Activated CD4-positive, alpha-beta T cell treated with anti-CD3 and anti-CD28 coated beads, Interleukin-2, amount 50 U/mL, for 16 hours (primary cell): ENCODE measurements around the gene IPO9.

Experiments used
- DNase-seq: peaks from one replicate; pipeline ENCODE4 v3.0.0-alpha.2; 2020

Gene IPO9

DNA sequence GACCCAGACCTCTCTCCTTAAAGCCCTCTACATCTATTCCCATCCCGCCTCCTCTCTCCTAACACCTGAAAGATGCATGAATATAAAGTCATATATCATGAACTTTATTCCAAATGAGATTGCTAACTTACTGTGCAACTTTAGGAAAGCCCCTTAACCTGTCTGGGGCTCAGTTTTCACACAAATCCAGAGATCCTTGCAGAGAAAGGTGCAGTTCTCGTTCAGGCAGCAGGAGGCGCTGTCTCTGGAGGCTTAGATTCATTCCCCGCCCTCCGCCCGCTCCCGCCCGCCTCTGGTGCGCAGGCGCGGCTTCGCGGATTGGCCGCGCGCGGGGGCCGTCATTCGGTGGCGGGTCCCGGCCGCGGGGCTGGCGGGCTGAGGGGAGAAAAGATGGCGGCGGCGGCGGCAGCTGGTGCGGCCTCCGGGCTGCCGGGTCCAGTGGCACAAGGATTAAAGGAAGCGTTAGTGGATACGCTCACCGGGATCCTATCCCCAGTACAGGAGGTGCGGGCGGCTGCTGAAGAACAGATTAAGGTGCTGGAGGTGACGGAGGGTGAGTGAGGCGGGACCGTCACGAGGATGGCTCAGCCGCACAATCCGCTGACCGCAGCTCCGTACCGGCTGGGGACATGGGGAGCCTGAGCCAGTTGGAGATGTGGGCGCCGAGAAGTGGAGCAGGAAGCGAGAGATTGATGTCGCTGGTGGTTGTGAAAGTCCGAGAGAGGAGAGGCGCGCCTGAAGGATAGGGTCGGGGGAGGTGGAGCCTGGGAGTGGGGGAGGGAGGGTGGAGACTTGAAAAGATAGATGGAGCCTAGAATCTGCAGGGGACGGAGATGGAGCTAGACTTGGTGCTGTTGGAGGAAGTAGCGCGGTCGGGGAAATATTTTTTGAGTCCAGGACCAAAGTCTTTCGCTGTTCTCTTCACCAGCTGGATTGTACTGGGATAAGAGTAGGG is at the start of gene IPO9:
Gene IPO9, plus strand, starts transcription at position 338 of the 955 bp plus-strand sequence. Its CDS starts 53 bp downstream, at position 391.
- peak; percentile 93 for DNase-seq

DNA sequence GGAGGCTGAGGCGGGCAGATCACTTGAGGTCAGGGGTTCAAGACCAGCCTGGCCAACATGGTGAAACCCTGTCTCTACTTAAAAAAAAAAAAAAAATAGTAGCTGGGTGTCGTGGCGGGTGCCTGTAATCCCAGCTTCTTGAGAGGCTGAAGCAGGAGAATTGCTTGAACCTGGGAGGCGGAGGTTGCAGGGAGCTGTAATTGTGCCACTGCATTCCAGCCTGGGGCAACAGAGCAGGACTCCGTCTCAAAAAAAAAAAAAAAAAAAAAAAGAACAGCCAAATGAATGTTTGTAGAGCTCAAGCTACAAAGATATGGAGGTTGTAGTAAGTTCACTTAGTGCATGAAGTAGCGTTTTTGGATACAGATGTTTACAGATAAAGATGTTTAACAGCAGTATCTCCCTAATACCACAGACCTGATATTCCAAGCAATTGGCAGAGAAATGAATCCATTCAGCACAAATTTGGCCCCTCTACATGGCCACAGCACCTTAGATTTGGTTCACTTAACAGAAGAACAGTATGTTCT is 49.5 kb upstream of the IPO9 start:
- DNase-seq: no peak

DNA sequence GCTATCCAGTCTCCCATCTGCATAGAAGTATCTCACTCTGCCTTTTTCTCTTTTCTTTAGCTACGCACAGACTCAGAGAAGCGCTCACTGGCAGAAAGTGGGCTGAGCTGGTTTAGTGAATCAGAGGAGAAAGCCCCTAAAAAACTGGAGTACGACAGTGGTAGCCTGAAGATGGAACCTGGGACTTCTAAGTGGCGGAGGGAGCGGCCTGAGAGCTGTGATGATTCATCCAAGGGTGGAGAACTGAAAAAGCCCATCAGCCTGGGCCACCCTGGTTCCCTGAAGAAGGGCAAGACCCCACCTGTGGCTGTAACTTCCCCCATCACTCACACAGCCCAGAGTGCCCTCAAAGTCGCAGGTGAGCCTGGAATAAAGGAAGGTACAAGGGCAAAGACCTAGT is 48.0 kb upstream of the IPO9 start:
- no peak for DNase-seq

DNA sequence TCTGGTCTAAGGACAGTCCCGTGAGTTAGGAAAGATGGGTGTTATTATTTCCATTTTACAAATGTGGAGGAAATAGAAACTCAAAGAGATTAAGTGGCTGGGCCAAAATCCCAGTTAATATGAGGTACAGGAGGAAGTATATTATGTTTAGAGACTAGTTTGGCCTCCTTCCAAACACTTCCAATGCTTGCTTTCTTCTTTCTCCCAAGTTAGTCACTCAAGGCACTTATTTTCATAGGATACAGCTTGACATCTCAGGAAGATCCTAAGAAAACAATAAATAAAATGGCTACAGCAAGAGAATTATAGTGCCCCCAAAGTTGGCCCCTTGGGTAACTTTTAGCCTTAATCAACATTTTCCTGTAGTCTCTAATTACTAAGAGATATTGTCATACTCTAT is 47.5 kb upstream of the IPO9 start:
- no peak for DNase-seq

DNA sequence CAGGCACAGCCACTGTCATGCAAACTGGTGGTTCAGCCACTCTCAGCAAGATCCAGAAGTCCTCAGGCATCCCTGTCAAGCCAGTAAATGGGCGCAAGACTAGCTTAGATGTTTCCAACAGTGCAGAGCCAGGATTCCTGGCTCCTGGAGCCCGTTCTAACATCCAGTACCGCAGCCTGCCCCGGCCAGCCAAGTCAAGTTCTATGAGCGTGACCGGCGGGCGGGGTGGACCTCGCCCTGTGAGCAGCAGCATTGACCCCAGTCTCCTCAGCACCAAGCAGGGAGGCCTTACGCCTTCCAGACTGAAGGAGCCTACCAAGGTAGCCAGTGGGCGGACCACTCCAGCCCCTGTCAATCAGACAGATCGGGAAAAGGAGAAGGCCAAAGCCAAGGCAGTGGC is 46.6 kb upstream of the IPO9 start:
- no peak for DNase-seq

DNA sequence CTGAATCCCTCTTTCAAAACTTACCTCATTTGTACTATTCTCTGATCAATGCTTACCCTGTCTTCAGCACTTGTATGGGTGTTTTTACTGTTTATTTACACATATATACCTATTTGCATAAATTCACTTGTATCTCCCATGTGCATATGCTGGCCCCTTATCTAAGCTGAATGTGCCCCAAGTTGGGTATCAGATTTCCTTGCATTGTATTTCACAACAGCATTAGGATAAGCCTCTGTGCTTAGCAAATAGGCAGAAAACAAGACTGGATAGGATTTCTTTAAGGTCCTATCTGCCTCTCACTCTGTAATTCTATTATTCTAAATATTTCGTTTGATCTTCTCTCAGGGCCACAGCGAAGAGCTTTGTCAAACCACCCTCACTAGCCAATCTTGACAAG is 45.9 kb upstream of the IPO9 start:
- DNase-seq: no peak

DNA sequence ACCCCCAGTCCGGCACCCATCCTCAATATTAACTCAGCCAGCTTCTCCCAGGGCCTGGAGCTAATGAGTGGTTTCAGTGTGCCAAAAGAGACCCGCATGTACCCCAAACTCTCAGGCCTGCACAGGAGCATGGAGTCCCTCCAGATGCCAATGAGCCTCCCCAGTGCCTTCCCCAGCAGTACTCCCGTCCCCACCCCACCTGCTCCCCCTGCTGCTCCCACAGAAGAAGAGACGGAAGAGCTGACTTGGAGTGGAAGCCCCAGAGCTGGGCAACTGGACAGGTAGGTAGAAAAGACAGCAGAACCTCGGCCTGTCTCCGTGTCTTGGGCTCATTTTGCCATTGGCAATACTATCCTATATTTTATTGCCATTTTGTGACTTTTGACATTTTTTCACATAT is 45.4 kb upstream of the IPO9 start:
- DNase-seq: no peak

DNA sequence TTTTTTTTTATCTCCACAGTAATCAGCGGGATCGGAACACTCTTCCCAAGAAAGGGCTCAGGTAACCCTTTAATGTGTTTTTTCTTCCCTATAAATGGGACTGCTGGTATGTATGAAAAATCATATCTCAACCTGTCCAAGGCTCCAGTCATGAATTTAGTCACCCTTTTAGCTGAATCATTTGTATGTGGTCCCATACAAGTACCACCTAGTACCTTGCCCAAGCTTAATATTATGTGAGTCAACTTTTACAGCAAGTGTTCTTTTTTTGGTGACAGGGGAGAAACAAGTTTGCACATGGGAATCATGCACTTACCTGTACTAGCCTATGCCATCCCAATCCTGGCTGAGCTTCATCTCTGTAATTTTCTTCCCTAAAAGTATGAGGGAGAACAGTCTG is 43.7 kb upstream of the IPO9 start:
- no peak for DNase-seq

DNA sequence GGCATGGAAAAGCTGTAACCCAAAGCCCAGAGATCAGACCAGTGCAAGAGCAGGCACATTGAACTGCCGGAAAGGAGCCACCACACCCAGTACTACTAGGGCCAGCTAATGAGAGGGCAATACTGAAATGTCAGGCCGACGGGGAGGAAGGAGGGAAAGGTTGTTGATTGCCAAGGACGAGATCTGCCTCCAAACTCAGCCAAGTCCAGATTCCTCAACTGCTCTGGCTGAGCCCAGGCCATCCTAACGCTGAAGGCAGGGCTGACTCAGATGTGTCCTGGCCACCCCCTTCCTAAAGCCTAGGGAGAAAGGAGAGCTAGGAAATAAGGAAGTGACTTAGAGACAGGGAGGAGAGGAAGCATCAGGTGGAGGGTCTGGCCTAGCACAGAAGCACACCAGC is 42.1 kb upstream of the IPO9 start:
- no peak for DNase-seq

DNA sequence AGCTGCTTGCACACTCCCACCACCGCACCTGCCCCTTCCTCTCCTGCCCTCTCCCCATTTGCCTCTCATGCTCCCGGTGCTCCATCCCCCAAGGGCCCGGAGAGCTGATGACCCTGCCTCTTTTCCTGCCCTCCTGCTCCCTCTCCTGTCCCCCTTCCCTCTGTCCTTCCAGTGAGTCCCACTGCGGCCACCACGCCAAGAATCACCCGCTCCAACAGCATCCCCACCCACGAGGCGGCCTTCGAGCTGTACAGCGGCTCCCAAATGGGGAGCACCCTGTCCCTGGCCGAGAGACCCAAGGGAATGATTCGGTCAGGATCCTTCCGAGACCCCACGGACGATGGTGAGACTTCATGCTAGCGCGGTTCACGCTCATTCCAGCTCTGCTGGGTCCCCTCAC is 40.7 kb upstream of the IPO9 start:
- no peak for DNase-seq

DNA sequence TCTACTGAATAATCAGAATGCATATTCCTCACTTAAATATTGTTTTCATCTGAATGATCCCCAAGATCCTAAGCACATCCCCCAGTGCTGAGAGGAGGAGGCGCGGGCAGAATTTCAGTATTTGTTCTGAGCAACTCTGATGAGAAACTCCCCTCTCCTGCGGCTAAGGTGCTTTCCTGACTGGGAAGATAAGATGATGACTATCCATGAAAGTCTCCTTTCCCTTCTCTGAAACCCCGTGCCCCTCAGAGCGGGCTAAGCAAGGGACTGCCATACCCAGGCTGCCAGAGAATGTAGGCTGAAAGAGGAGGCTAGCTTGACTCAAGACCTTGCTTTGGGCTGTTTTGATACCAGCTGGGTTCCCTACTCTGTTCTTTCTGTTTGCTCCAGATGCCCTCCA is 39.7 kb upstream of the IPO9 start:
- DNase-seq: no peak

DNA sequence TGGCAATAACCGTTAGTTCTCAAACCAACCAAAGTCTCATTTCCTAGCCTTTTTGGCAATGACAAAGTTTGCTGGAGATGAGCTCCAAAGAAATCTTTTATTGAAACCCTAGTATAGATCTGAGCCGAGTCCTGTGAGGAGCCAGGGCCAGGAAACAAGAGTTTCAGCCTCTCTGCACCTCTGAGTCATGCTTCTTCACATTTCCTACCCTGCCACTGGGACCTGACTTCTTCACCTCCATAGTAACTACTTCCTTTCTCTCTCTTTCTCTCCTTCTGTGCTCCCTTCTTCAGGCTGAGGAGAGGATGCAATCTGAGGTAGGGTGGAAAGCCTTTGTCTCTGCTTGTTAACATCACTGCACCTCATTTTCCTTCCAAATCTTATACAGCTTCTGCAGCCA is 38.7 kb upstream of the IPO9 start:
- no peak for DNase-seq

DNA sequence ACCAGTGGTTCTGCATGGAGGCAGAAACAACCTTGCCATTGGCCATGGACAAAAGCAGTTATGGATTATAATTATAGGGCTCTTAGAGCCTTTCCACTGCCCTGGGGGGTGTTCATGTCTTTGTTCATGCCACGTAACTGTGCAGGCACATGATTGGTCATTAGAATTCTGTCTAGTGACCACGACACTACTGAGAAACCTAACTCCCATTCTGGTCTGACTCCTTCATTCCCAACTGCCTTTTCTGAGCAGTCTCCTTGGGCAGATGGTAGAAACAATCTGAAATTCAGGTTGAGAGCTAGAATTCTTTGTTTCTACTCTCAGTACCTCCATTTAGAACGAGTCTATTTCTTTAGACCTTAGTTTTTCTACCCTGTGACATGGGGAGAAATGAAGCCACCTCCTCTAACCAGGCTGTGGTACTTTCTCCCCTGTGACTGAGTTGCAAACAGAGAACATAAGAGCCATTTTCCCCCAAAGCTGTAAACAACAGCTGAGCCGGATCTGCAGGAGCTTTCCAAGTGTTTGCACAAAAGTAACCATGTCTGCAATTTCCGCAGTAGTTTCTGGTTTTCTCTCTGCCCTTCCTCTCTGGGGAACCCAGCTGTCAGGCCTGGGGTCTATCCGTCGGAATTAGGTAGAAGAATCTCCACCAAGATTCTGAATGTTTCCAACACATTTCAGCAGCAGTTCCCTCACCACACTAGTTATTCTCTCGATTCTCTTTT is 37.7 kb upstream of the IPO9 start:
- no peak for DNase-seq

DNA sequence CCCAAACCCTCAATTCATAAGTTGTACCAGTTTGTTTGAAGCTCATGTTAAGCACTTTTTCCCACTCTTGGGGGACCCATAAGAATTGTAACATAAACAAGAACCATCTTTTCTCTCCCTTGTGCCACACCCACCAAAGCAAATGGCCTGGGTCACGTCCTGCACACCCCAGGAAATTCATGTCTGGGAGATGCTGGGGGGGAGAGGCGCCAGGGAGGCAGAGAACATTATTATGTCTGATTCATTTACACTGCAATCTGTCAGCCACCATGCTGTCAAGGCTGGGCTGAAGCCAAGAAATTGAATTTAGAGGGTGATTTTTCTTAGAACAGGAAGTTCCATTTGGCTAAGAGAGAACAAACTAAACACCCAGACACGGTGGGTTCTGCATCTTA is 37.2 kb upstream of the IPO9 start:
- no peak for DNase-seq

DNA sequence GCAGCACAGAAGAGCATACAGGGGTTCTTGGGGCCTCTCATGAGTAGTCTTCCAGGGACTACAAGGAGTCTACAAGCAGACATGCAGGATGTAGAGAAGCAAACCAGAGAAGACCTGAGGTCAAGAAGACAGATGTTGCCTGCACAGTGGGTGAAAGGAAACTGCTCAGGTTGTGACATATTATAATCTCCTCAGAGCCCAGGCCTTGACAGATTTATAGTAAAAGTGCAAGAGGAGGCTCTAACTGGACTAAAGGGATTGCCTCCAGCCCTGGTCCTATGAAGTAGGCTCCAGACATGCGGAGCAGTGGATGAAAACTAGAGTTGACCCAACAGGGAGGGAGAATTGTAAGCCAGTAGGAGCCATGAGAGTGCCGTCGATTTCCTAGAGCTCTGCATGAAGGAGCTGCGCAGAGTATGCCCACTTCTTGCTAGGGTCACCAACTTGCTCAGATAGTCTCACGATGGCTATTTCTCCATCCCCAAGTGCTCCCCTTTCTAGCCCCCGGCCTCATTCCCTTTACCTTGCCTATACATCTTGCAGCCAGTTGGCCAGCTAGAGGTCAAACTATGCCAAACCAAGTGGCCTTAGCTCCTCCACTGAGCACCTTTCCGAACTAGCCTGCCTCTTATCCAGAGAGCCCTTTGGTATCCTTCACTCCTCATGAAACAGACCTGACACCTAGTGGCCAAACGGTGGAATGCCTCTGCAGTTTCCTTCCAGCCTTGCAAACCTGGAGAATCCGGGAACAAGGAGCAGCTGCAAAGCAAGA is 36.2 kb upstream of the IPO9 start:
- DNase-seq: peak; percentile 60

DNA sequence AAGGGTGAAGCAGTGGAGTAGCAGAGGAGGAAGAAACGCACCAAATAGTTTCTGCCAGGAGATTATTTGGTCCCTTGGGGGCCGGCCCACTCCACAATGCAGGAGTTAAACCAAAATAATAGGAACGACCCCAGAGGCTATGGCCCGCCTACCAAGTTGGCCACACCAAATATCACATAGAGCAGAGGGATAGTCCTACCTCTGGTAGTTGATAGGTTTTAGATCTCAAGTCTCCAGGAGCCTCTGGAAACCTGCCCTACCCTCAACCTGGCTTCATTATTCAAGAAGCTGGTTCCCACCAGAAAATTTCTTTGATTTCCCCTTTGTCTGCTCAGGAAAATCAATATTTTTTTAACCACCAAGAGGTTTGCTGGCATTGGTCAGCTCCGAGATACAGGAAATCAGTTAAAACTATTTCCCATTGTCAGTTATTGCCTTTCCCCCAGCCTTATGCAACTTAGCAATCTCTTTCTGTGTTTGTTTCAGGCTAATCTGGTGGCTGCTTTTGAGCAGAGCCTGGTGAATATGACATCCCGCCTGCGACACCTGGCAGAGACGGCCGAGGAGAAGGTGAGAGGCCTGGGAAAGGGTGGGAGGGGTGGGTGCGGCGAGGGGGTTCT is 35.5 kb upstream of the IPO9 start:
- DNase-seq: no peak

DNA sequence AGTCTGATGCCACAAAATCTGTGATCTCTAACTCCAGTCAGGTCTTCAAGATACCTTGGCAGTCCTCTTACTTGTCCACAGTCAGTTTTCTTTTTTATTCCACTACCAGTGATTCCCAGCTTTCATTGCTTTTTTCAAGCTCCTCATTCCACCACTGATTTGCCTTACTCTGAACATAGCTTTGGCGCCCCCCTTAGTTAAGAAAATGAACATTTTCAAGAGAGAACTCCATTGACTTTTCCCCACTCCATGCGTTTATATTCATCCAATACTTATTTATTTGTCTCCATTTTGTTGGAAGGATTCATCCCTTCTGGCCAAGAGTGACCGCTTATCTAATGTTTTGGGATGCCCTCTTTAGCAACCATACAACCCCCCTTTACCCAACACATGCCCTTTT is 33.9 kb upstream of the IPO9 start:
- DNase-seq: peak; percentile 3

DNA sequence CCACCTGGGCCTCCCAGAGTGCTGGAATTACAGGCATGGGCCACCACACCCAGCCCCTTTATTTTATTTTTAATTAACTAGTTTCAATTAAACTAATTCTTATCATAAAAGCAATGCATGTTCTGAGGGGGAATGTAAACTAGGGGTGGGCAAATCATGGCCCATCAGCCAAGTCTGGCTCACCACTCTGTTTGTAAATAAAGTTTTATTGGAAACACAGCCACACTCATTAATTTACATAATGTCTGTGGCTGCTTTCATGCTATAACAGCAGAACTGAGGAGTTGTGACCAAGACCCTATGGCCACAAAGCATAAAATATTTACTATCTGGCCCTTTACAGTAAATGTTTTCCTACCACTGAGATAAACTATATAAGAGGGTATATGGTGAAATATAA is 28.7 kb upstream of the IPO9 start:
- DNase-seq: no peak

DNA sequence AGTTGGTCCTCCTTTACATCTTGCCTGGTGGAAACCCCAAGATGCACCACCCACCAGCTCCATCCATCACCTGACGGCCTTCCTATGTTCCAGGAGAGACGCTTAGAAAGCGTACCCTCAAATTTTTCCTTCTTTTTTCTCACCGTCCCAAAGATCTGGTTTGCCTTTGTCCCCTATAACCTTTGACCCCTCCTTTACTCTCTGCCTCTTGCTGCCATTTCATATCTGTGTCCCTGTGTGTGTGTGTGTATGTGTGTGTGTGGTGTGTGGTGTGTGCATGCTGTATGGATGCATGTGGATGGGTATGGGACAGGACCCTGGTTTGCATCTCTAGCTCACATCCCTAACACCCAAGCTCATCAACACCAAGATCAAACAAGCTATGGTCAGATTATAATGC is 22.2 kb upstream of the IPO9 start:
- no peak for DNase-seq

DNA sequence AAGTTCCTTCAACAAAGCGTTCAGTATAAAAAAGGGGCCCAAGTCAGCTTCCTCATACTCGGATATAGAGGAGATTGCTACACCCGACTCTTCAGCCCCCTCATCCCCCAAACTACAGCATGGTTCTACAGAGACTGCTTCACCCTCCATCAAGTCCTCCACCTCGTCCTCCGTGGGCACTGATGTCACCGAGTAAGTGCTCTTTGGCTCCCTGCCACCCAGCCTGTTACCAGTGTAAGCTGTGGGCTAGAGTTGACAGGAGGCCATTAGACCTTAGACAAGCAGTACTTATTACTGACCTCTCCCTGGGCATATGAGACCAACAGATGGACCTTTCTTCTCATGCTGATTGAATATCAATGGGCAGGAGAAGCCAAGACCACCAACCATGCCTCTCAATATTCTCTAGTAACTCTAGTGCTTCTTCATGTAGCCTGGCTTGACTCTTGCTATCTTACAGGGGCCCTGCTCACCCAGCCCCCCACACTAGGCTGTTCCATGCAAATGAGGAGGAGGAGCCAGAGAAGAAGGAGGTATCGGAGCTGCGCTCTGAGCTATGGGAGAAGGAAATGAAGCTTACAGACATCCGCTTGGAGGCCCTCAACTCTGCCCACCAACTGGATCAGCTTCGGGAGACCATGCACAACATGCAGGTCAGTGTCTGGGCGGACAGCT is 20.9 kb upstream of the IPO9 start:
- no peak for DNase-seq

DNA sequence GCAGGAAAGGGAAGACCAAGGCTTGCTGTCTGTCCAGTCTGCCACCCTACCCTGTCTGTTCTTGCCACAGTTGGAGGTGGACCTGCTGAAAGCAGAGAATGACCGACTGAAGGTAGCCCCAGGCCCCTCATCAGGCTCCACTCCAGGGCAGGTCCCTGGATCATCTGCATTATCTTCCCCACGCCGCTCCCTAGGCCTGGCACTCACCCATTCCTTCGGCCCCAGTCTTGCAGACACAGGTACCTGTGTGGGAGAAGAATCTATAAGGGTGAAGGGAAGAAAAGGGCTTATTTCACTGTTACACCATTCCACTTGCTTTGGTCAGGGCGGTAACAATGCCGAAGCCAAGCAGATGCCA is 20.3 kb upstream of the IPO9 start:
- DNase-seq: no peak

DNA sequence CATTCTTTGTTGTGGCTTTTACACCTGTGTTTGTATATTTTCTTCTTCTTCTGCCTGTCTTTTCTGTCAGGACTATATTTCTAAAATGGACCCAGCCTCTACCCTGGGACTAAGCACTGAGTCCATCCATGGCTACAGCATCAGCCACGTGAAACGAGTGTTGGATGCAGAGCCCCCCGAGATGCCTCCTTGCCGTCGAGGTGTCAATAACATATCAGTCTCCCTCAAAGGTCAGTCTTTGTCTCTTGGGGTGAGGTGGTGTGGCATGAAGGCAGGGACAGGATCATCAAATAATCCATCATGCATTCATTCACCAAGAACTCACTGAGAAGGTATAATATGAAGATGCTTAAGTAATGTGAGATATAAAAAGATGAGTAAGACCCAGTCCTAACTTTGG is 19.1 kb upstream of the IPO9 start:
- no peak for DNase-seq
